DND-41 (cell line): ENCODE data around the gene MRPL20.

Experiments
- ATAC-seq: fragments of 200-7000 bp; cut with Tn5 transposase; 3 replicates; pipeline ENCODE4 v1.9.1; 2021; ENCODE audit warnings: low read depth; ENCODE audit not compliant: insufficient read depth
- DNase-seq: peaks from one replicate; pipeline ENCODE4 v3.0.0-alpha.2; 2020
- H2AFZ ChIP-seq: 2 replicates; pipeline ENCODE4 v1.6.0; 2012; ENCODE audit warnings: low read depth, low read length
- H3K27ac ChIP-seq: 2 replicates; pipeline ENCODE4 v1.5.1; 2012; ENCODE audit warnings: low read length, inconsistent platforms
- H3K27me3 ChIP-seq: fragments of 200-600 bp; sonication (generic); 2 replicates; pipeline ENCODE4 v1.6.0; 2012; ENCODE audit warnings: low read length, mild to moderate bottlenecking, inconsistent platforms; ENCODE audit not compliant: insufficient read depth, poor library complexity
- H3K36me3 ChIP-seq: 2 replicates; pipeline ENCODE4 v1.5.1; 2012; ENCODE audit warnings: low read length, inconsistent platforms; ENCODE audit not compliant: insufficient read depth
- H3K4me1 ChIP-seq: 2 replicates; pipeline ENCODE4 v1.5.1; 2012; ENCODE audit warnings: mild to moderate bottlenecking, low read length; ENCODE audit not compliant: insufficient read depth
- H3K4me2 ChIP-seq: 2 replicates; pipeline ENCODE4 v1.6.0; 2012; ENCODE audit warnings: mild to moderate bottlenecking, moderate library complexity, low read length, inconsistent platforms; ENCODE audit not compliant: insufficient read depth
- H3K4me3 ChIP-seq, 2 experiments: fragments of 200-600 bp in 1 of 2; shearing (Covaris generic) in 1 of 2; 2 replicates each; pipeline ENCODE4 v1.5.1; 2012 to 2016; ENCODE audit warnings: inconsistent platforms in 2 of 2, low read length in 2 of 2, mild to moderate bottlenecking in 2 of 2, low read depth in 1 of 2, moderate library complexity in 1 of 2
- H3K79me2 ChIP-seq: 2 replicates; pipeline ENCODE4 v1.6.0; 2012; ENCODE audit warnings: low read length, inconsistent platforms; ENCODE audit not compliant: insufficient read depth
- H3K9ac ChIP-seq: 2 replicates; pipeline ENCODE4 v1.6.0; 2012; ENCODE audit warnings: low read depth, mild to moderate bottlenecking, inconsistent platforms, low read length, moderate library complexity
- H3K9me3 ChIP-seq: 2 replicates; pipeline ENCODE4 v1.5.1; 2012; ENCODE audit warnings: low read length, moderate library complexity, mild to moderate bottlenecking, inconsistent platforms; ENCODE audit not compliant: insufficient read depth, severe bottlenecking
- H4K20me1 ChIP-seq: 2 replicates; pipeline ENCODE4 v1.6.0; 2012; ENCODE audit warnings: low read length; ENCODE audit not compliant: insufficient read depth
- CTCF ChIP-seq: IDR thresholded peaks from 2 replicates; pipeline ENCODE4 v1.5.1; 2012; ENCODE audit warnings: borderline replicate concordance, low read length, moderate library complexity, mild to moderate bottlenecking; ENCODE audit not compliant: poor library complexity, severe bottlenecking; ENCODE audit errors: extremely low read depth
- EZH2 ChIP-seq: IDR thresholded peaks from 3 replicates; pipeline ENCODE4 v1.6.1; 2012; ENCODE audit warnings: borderline replicate concordance, low read depth, mild to moderate bottlenecking, moderate library complexity, low read length, inconsistent platforms; ENCODE audit not compliant: severe bottlenecking

The MRPL20 gene

GRCh38 chr1:1359664-1360468, 47.2 kb downstream of the MRPL20 start:
- no peak overlapping the region for H3K4me3 ChIP-seq
- H3K27ac ChIP-seq = no peak overlapping the region

GRCh38 chr1:1359308-1359663, 47.8 kb downstream of the MRPL20 start:
- no peaks in the 10 kb centered on the region for H3K79me2 ChIP-seq
- H3K4me3 ChIP-seq = no peak overlapping the region
- H2AFZ ChIP-seq = no peak overlapping the region
- H3K4me2 ChIP-seq = no peak overlapping the region
- ATAC-seq = peak; percentile 47; the same call in 2 of the 3 replicates
- H4K20me1 ChIP-seq = no peaks in the 10 kb centered on the region
- H3K27me3 ChIP-seq = no peaks in the 10 kb centered on the region
- no peaks in the 10 kb centered on the region for H3K9me3 ChIP-seq
- H3K36me3 ChIP-seq = no peaks in the 10 kb centered on the region
- DNase-seq = no peak
- no peaks in the 10 kb centered on the region for H3K4me1 ChIP-seq
- no peak overlapping the region for H3K27ac ChIP-seq
- no peak overlapping the region for H3K9ac ChIP-seq
- TF ChIP-seq EZH2 (no peak), CTCF (no peak)

More at GRCh38 chr1:1359664-1360468, 47.2 kb downstream of the MRPL20 start:
- Histone ChIP-seq H3K4me1 (no peaks in the 10 kb centered on the region), H3K79me2 (no peaks in the 10 kb centered on the region), H3K9me3 (no peaks in the 10 kb centered on the region), H3K27me3 (no peaks in the 10 kb centered on the region), H3K4me2 (no peak overlapping the region), H3K36me3 (no peaks in the 10 kb centered on the region), H4K20me1 (no peaks in the 10 kb centered on the region), H2AFZ (no peak overlapping the region), H3K9ac (no peak overlapping the region)
- DNase-seq (no peak), ATAC-seq (no peak)
- TF ChIP-seq CTCF (no peak), EZH2 (no peak)

DNA sequence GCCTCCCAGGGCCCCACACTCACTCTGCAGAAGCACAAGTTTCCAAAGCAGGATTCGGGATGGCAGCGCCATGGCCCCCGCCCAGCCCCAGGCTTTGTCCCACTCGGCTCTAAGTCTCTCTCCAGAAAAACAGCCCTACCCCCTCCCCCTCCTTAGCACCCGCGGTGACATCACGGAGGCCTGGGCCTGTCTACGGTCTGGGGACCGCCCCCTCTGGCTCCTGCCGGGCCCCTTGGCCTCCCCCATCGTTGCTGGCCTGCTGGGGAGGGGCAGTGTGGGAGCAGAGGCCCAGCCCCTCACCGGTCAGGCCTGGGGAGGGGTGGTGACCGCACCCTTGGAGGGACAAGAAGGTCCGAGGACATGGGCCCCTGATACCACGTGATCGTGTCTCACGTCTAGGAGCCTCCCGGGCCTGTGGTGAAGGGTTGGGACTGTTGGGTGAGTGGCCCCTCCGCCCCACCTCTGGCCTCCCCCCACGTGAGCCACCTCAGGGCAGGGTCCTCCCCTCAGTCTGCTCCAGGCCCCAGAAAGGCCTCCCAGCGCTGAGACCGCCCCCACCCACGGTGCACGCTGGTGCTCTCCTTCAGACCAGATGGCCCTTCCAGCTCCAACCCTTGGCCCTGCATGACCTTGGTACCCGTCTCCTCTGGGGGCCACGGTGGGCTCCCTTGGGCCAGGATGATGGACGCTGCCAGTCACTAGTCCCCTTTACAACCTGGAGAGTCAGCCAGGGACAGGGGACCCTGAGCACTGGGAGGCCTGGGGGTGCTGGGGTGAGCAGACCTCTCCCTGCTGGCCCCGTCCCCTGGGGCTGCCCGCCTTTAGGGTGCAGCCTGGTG, 48.4 kb downstream of the MRPL20 start, which contains the start of gene MXRA8:
TSS of gene MXRA8 (minus strand) at position 123 of the 839 bp plus-strand sequence. CDS start at position 72, 51 bp downstream.
- Histone ChIP-seq H3K4me3 (no peak within 1 kb of the TSS), H3K79me2 (no peaks in the 10 kb centered on the region), H3K9me3 (no peaks in the 10 kb centered on the region), H3K4me2 (no peak within 1 kb of the TSS), H3K4me1 (no peaks in the 10 kb centered on the region), H3K36me3 (no peaks in the 10 kb centered on the region), H3K27ac (no peak within 1 kb of the TSS), H3K9ac (no peak within 1 kb of the TSS), H2AFZ (no peak within 1 kb of the TSS), H3K27me3 (no peaks in the 10 kb centered on the region), H4K20me1 (0 out of 2 replicates have a peak, but pooled peaks cover 4% of the 10 kb centered on the region)
- DNase-seq (no peak), ATAC-seq (no peak)
- no peak for TF ChIP-seq EZH2
- no peak for TF ChIP-seq CTCF
